ENCODE results near the gene LMOD2.

Gene LMOD2

GRCh38 chr7:123663200-123663599 lies 7.5 kb downstream of the LMOD2 start:
- no peak overlapping the region for H3K4me3 ChIP-seq (ENCODE audit: control insufficient read depth, low read depth, low read length)
- DNase-seq (ENCODE audit: low read depth) = no peak
- TF ChIP-seq, protein P1, sequence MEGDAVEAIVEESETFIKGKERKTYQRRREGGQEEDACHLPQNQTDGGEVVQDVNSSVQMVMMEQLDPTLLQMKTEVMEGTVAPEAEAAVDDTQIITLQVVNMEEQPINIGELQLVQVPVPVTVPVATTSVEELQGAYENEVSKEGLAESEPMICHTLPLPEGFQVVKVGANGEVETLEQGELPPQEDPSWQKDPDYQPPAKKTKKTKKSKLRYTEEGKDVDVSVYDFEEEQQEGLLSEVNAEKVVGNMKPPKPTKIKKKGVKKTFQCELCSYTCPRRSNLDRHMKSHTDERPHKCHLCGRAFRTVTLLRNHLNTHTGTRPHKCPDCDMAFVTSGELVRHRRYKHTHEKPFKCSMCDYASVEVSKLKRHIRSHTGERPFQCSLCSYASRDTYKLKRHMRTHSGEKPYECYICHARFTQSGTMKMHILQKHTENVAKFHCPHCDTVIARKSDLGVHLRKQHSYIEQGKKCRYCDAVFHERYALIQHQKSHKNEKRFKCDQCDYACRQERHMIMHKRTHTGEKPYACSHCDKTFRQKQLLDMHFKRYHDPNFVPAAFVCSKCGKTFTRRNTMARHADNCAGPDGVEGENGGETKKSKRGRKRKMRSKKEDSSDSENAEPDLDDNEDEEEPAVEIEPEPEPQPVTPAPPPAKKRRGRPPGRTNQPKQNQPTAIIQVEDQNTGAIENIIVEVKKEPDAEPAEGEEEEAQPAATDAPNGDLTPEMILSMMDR (IDR thresholded peaks at IDR 0.05; ENCODE audit: control insufficient read depth, insufficient read depth, low read depth, low read length, missing control alignments) = no peak

DNA sequence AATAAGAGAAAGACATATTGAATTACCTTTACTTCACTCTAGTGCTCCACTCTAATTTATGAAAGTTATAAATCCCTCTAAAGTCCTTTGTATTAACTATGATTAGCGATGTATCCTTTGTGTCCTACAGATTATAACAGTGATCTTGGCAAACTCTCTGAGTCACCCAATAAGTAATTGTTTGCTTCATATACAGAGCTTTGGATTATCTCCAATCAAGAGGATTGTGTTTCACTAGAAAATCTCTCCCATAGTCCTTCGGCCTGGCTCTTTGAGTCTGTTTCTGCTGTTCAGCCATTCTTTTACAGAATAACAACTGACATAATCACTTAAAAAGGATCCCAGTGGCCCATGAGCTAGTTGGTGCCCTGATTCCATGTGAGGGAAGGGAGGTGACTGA lies 9.5 kb downstream of the LMOD2 start:
- H3K4me3 ChIP-seq (ENCODE audit: control insufficient read depth, low read depth, low read length) = no peak overlapping the region
- no peak for DNase-seq (ENCODE audit: low read depth)
- TF ChIP-seq, protein P1 (IDR thresholded peaks at IDR 0.05; ENCODE audit: control insufficient read depth, insufficient read depth, low read depth, low read length, missing control alignments) = no peak

- no peak for DNase-seq (ENCODE audit: low read depth)
- H3K4me3 ChIP-seq (ENCODE audit: control insufficient read depth, low read depth, low read length) = no peak overlapping the region
- TF ChIP-seq, protein P1 (IDR thresholded peaks at IDR 0.05; ENCODE audit: control insufficient read depth, insufficient read depth, low read depth, low read length, missing control alignments) = no peak
Measured at GRCh38 chr7:123665896-123666295, 10.2 kb downstream of the LMOD2 start.

DNA sequence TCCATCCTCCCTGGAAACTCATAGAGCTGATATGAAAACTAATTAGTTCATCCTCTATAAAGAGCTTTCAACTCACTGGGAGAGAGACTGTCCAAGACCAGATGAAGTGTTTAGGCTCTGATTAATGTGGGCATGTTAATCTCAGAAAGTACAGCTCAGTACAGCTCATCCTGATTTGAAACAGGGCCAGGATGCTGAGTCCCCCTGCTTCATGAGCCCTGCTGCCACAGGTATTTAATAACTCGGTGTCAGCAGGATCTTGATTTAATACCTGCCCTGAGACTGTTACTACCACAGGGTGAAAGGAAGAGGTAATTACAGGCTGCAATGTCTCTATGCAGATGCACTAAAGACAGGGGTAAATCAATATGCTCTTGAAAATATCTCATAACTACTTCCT lies 10.8 kb downstream of the LMOD2 start:
- TF ChIP-seq, protein P1 (IDR thresholded peaks at IDR 0.05; ENCODE audit: control insufficient read depth, insufficient read depth, low read depth, low read length, missing control alignments) = no peak
- no peak overlapping the region for H3K4me3 ChIP-seq (ENCODE audit: control insufficient read depth, low read depth, low read length)
- DNase-seq (ENCODE audit: low read depth) = no peak

GRCh38 chr7:123669485-123669884 lies 13.8 kb downstream of the LMOD2 start:
- DNase-seq (ENCODE audit: low read depth) = no peak
- TF ChIP-seq, protein P1 (IDR thresholded peaks at IDR 0.05; ENCODE audit: control insufficient read depth, insufficient read depth, low read depth, low read length, missing control alignments) = no peak
- H3K4me3 ChIP-seq (ENCODE audit: control insufficient read depth, low read depth, low read length) = no peak overlapping the region

- TF ChIP-seq, protein P1 (IDR thresholded peaks at IDR 0.05; ENCODE audit: control insufficient read depth, insufficient read depth, low read depth, low read length, missing control alignments) = no peak
- no peak overlapping the region for H3K4me3 ChIP-seq (ENCODE audit: control insufficient read depth, low read depth, low read length)
- DNase-seq (ENCODE audit: low read depth) = no peak
Measured at GRCh38 chr7:123673137-123673732, 17.6 kb downstream of the LMOD2 start.

All from AG09309 (cell line).